ENCODE results near the gene ANAPC4.

GRCh38 chr4:25351777-25352416, 25.2 kb upstream of the ANAPC4 start:
- TF ChIP-seq CTCF (IDR thresholded peaks at IDR 0.05), result no peak
- TF ChIP-seq POLR2A (IDR thresholded peaks at IDR 0.05), result no peak
